Measurements from ENCODE around the gene ZNF750.

DNA sequence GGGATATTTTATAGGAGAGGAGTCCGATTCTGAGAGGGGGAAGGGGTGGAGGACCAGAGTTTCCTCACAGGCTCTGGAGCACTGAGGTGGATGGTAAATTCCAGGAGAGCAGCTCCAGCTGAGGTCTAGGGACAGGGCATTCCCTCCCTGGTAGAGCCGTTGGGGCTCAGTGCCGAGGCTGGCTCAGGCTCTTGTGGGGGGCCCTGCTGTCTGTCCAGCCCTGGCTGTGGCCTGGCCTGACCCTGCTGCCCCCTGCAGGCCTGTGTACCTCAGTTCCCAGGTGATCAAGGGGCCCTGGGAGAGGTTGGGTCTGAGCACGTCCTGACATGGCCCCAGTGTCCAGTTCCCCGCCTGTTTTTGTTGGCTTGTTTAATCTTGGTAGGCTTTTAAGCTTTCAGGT, 16.8 kb downstream of the ZNF750 start:
- TF ChIP-seq, protein P1, sequence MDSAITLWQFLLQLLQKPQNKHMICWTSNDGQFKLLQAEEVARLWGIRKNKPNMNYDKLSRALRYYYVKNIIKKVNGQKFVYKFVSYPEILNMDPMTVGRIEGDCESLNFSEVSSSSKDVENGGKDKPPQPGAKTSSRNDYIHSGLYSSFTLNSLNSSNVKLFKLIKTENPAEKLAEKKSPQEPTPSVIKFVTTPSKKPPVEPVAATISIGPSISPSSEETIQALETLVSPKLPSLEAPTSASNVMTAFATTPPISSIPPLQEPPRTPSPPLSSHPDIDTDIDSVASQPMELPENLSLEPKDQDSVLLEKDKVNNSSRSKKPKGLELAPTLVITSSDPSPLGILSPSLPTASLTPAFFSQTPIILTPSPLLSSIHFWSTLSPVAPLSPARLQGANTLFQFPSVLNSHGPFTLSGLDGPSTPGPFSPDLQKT (IDR thresholded peaks at IDR 0.05; ENCODE audit: borderline replicate concordance, low read depth, low read length) = no peak
- TF ChIP-seq KLF1 (tag by site-specific recombination; IDR thresholded peaks at IDR 0.05) = no peak
- TF ChIP-seq, protein P2, sequence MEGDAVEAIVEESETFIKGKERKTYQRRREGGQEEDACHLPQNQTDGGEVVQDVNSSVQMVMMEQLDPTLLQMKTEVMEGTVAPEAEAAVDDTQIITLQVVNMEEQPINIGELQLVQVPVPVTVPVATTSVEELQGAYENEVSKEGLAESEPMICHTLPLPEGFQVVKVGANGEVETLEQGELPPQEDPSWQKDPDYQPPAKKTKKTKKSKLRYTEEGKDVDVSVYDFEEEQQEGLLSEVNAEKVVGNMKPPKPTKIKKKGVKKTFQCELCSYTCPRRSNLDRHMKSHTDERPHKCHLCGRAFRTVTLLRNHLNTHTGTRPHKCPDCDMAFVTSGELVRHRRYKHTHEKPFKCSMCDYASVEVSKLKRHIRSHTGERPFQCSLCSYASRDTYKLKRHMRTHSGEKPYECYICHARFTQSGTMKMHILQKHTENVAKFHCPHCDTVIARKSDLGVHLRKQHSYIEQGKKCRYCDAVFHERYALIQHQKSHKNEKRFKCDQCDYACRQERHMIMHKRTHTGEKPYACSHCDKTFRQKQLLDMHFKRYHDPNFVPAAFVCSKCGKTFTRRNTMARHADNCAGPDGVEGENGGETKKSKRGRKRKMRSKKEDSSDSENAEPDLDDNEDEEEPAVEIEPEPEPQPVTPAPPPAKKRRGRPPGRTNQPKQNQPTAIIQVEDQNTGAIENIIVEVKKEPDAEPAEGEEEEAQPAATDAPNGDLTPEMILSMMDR (tag by site-specific recombination; IDR thresholded peaks at IDR 0.05) = no peak

Data from HEK293 (cell line).